Upper lobe of left lung (tissue), 6 donors: ENCODE measurements around the gene RDX. TPM values are rescaled to one million over a fixed set of nuclear protein-coding genes. Genes with fewer than 3 reads are reported as not detected.
A peak's percentile ranks its signal among the peaks of the same experiment; 100 is the strongest.
"Not testable (repeated sequence)": the region's sequence is repeated elsewhere in the genome, so short reads cannot be mapped to it uniquely, and the experiment has no call there.

Experiments used
- ATAC-seq, 2 donors: fragments of 200-7000 bp; cut with Tn5 transposase; one replicate each; pipeline ENCODE4 v1.9.1; 2022; ENCODE audit warnings: mild to moderate bottlenecking in 2 of 2, moderate library complexity in 2 of 2; ENCODE audit not compliant: low FRiP score in 2 of 2
- DNase-seq, 2 donors: peaks; one replicate each; pipeline ENCODE4 v3.0.0-alpha.2; 2019 to 2020
- H3K27ac ChIP-seq, 4 donors: fragments of 200-600 bp; sonication (generic); one replicate each; pipeline ENCODE4 v1.5.1; 2016 to 2019
- H3K27me3 ChIP-seq, 4 donors: fragments of 200-600 bp; sonication (generic); one replicate each; pipeline ENCODE4 v1.5.1; 2017 to 2019
- H3K36me3 ChIP-seq, 4 donors: fragments of 200-600 bp; sonication (generic); one replicate each; pipeline ENCODE4 v1.5.1; 2016 to 2019
- H3K4me1 ChIP-seq, 4 donors: fragments of 200-600 bp; sonication (generic); one replicate each; pipeline ENCODE4 v1.5.1; 2018 to 2019
- H3K4me3 ChIP-seq, 4 donors: fragments of 200-600 bp; sonication (generic); one replicate each; pipeline ENCODE4 v1.5.1; 2017 to 2019; ENCODE audit warnings: mild to moderate bottlenecking in 2 of 4, moderate library complexity in 1 of 4
- H3K9me3 ChIP-seq, 4 donors: fragments of 200-600 bp; sonication (generic); one replicate each; pipeline ENCODE4 v1.5.1; 2018 to 2019
- EP300 ChIP-seq, 4 donors: sonication (generic); formaldehyde crosslinking; IDR thresholded peaks; one replicate each; pipeline ENCODE4 v1.5.1; 2017; ENCODE audit warnings: antibody characterized with exemption in 4 of 4, control low read depth in 2 of 4
- POLR2A ChIP-seq, 4 donors: fragments of 450-650 bp; IDR thresholded peaks; one replicate each; pipeline ENCODE4 v1.5.1; 2016 to 2017; ENCODE audit warnings: antibody characterized with exemption in 4 of 4, mild to moderate bottlenecking in 2 of 4
- POLR2AphosphoS5 ChIP-seq, 2 donors: sonication (generic); formaldehyde crosslinking; IDR thresholded peaks; one replicate each; pipeline ENCODE4 v1.5.1; 2017; ENCODE audit warnings: antibody characterized with exemption in 2 of 2
- WGBS, 2 donors: methylation state at CpG; one replicate each; pipeline ENCODE4 v1.1.5; 2017 to 2018; 5-methylcytosine and 5-hydroxymethylcytosine counted together
- total RNA-seq, 6 donors: library from RNA; depleted of rRNA in 4 of 6; stranded (reverse); fragments of >200 nt in 4 of 6; gene quantifications; one replicate each; pipeline versions ENCODE4 v1.1.0 to v1.2.1, GENCODE V29; 2016 to 2021
- TF ChIP-seq, protein P1 (sequence below), 6 experiments: fragments of 450-650 bp in 4 of 6; fragments of 200-600 bp in 2 of 6; sonication (generic) in 2 of 6; IDR thresholded peaks; one replicate each; pipeline ENCODE4 v1.5.1; 2016 to 2019; ENCODE audit warnings: antibody characterized with exemption in 6 of 6
- donor health status: DM: no; HTN: no; CAD: no; lungs with moderate emphysema.
- donor health status: DM: no; HTN: yes; CAD: no; lungs with severe emphysema.

The RDX gene
- total RNA-seq, 6 donors from 2014 or later: 113 to 142 (median 121) TPM

DNA sequence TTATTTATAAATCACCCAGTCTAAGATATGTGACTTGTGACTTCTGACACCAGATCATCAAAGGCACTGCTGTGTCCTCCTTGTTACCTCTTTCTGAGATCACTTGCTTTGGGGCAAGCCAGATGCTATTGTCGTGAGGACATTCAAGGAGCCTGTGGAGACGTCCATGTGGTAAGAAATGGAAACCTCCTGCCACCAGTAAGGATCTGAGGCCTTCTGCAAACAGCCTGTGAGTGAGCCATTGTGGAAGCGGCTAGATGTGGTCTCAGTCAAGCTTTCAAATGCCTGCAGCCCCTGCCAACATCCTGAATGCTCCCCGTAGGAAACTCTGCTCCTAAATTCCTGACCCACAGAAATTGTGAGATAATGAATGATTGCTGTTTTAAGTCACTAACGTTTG lies 11.7 kb upstream of the RDX start:
- H3K36me3 ChIP-seq: no peaks in the 10 kb centered on the region
- no peak for DNase-seq
- no peaks in the 10 kb centered on the region for H3K9me3 ChIP-seq
- no peak overlapping the region for H3K27ac ChIP-seq
- WGBS, 2 donors: 64 to 68% methylated on average over 5 of the region's 5 CpGs
- TF ChIP-seq POLR2AphosphoS5 (IDR thresholded peaks at IDR 0.05) (no peak), POLR2A (IDR thresholded peaks at IDR 0.05) (no peak), EP300 (IDR thresholded peaks at IDR 0.05) (no peak)
- TF ChIP-seq, protein P1, sequence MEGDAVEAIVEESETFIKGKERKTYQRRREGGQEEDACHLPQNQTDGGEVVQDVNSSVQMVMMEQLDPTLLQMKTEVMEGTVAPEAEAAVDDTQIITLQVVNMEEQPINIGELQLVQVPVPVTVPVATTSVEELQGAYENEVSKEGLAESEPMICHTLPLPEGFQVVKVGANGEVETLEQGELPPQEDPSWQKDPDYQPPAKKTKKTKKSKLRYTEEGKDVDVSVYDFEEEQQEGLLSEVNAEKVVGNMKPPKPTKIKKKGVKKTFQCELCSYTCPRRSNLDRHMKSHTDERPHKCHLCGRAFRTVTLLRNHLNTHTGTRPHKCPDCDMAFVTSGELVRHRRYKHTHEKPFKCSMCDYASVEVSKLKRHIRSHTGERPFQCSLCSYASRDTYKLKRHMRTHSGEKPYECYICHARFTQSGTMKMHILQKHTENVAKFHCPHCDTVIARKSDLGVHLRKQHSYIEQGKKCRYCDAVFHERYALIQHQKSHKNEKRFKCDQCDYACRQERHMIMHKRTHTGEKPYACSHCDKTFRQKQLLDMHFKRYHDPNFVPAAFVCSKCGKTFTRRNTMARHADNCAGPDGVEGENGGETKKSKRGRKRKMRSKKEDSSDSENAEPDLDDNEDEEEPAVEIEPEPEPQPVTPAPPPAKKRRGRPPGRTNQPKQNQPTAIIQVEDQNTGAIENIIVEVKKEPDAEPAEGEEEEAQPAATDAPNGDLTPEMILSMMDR (IDR thresholded peaks at IDR 0.05): no peak
- H3K27me3 ChIP-seq: no peaks in the 10 kb centered on the region
- peaks cover 0 to 15% (median 4%) of the 10 kb centered on the region in 4 donors for H3K4me1 ChIP-seq
- no peak for ATAC-seq
- no peak overlapping the region for H3K4me3 ChIP-seq

DNA sequence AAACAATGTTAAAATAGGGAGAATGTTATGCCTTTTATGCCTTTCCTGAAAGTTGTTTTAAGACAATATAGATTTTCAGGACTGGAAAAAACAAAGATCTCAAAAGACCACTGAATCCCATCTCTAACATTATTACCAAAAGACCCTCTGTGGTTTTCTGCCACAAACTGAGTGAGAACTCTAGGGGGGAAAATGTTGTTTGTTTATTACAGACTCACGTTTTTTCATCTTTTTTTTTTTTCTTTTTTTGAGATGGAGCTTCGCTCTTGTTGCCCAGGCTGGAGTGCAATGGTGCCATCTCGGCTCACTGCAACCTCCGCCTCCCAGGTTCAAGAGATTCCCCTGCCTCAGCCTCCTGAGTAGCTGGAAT lies 9.6 kb upstream of the RDX start:
- H3K36me3 ChIP-seq, ATAC-seq: not testable (repeated sequence)
- 67 to 82% methylated on average over 4 of the region's 4 CpGs for WGBS, 2 donors

DNA sequence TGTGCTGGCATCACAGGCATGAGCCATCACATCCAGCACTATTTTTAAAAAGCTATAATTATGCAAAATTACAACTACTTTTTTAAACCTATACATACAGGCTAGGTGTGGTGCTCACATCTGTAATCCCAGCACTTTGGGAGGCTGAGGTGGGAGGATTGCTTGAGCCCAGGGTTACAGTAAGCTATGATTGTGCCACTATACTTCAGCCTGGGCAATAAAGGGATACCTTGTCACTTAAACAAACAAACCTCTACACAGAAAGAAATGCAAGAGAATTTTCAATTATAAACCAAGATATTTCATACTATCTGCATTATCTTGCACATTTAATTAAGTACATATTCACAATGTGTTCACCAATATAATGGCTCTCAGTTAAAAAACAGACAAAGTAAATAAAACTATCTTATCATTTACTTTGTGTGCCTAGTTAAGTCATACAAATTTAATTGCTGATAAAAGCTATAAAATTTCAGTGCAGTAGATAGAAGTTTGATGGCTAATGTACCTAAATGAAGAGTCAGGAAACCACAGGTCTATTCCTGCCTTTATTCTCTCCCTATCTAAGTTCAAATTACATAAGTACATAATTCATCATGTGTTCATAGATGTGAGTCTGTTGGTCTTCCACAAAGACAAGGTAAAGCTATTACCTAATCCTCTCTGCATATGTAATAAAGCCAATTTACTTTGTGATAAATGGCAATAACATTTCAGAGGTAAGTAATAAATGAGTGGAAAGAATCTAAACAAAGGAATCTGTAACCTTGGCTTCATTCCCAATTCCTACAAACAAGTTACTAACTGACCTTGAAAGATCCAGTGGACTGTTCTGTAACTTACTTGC lies 9.0 kb upstream of the RDX start:
- TF ChIP-seq, protein P1 (IDR thresholded peaks at IDR 0.05): no peak
- no peak for TF ChIP-seq EP300 (IDR thresholded peaks at IDR 0.05)
- TF ChIP-seq POLR2A (IDR thresholded peaks at IDR 0.05): no peak
- TF ChIP-seq POLR2AphosphoS5 (IDR thresholded peaks at IDR 0.05): no peak
- H3K27ac ChIP-seq: no peak overlapping the region
- H3K9me3 ChIP-seq: no peaks in the 10 kb centered on the region
- H3K4me1 ChIP-seq: peaks cover 0 to 9% (median 1%) of the 10 kb centered on the region in 4 donors
- ATAC-seq: no peak
- no peak for DNase-seq
- H3K36me3 ChIP-seq: no peaks in the 10 kb centered on the region
- H3K4me3 ChIP-seq: no peak overlapping the region
- H3K27me3 ChIP-seq: no peaks in the 10 kb centered on the region

More for the DNA sequence above, 9.6 kb upstream of the RDX start:
- H3K27me3 ChIP-seq, DNase-seq, H3K27ac ChIP-seq, H3K9me3 ChIP-seq, H3K4me3 ChIP-seq, H3K4me1 ChIP-seq: not testable (repeated sequence)

DNA sequence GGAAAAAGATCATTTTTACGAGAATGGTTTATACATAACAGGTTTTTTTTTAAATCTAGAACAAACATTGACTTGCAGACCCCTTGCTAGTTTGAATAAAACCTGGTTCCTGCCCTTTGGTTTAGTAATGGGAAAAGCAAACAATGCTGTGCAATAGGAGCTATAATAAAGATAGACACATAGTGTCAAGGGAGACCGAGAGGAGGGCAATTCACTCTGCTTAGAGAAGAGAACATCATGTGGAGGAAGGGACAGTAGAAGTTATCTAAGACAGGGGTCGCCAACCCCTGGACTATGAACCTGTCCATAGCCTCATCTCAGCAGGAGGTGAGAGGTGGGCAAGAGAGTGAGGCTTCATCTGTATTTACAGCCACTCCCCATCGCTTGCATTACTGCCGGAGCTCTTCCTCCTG lies 7.0 kb upstream of the RDX start:
- Histone ChIP-seq H3K36me3 (no peaks in the 10 kb centered on the region), H3K27me3 (no peaks in the 10 kb centered on the region), H3K9me3 (no peaks in the 10 kb centered on the region), H3K4me1 (peaks cover 0 to 9% (median 1%) of the 10 kb centered on the region in 4 donors), H3K4me3 (no peak overlapping the region), H3K27ac (no peak overlapping the region)
- no peak for TF ChIP-seq POLR2AphosphoS5 (IDR thresholded peaks at IDR 0.05)
- no peak for TF ChIP-seq POLR2A (IDR thresholded peaks at IDR 0.05)
- no peak for TF ChIP-seq EP300 (IDR thresholded peaks at IDR 0.05)
- 90 to 98% methylated on average over 5 of the region's 5 CpGs for WGBS, 2 donors
- no peak for ATAC-seq
- no peak for DNase-seq

DNA sequence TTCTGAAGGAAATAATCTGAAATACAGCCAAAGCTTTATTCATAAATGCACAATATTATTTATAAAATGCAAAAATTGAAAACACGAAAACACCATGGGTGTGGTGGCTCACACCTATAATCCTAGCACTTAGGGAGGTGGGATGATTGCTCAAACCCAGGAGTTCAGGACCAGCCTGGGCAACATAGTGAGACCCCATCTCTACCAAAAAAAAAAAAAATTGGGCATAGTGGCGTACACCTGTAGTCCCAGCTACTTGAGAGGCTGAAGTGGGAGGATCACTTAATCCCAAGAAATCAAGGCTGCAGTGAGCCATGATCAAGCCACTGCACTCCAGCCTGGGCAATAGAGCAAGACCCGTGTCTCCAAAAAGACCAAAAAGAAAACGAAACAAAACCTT lies 5.2 kb upstream of the RDX start:
- Histone ChIP-seq H3K36me3 (no peaks in the 10 kb centered on the region), H3K27ac (no peak overlapping the region), H3K4me1 (peaks cover 9 to 15% (median 15%) of the 10 kb centered on the region in 4 donors), H3K4me3 (no peak overlapping the region), H3K27me3 (no peaks in the 10 kb centered on the region), H3K9me3 (no peaks in the 10 kb centered on the region)
- DNase-seq (no peak), ATAC-seq (no peak)
- WGBS, 2 donors: 95 to 99% methylated on average over 4 of the region's 4 CpGs
- TF ChIP-seq POLR2A (IDR thresholded peaks at IDR 0.05) (no peak), POLR2AphosphoS5 (IDR thresholded peaks at IDR 0.05) (no peak), EP300 (IDR thresholded peaks at IDR 0.05) (no peak)
- TF ChIP-seq, protein P1 (IDR thresholded peaks at IDR 0.05): no peak

DNA sequence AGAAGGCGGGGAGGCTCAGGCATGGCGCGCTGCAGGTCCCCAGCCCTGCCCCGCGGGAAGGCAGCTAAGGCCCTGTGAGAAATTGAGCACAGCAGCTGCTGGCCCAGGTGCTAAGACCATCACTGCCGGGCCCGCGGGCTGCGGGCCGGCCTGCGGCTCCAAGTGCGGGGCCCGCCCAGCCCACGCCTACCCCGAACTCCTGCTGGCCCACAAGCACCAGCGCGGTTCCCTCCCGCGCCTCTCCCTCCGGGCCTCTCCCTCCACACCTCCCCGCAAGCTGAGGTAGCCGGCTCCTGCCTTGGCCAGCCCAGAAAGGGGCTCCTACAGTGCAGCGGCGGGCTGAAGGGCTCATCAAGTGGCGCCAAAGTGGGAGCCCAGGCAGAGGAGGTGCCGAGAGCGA lies 4.6 kb upstream of the RDX start:
- peak in 1 of 2 donors; percentile 80 for DNase-seq
- Histone ChIP-seq H3K4me1 (peaks cover 9 to 15% (median 14%) of the 10 kb centered on the region in 4 donors), H3K36me3 (no peaks in the 10 kb centered on the region), H3K9me3 (no peaks in the 10 kb centered on the region), H3K27me3 (no peaks in the 10 kb centered on the region), H3K4me3 (no peak overlapping the region), H3K27ac (no peak overlapping the region)
- WGBS, 2 donors: 96 to 98% methylated on average over 20 to 22 of the region's 27 CpGs
- TF ChIP-seq POLR2AphosphoS5 (IDR thresholded peaks at IDR 0.05) (no peak), POLR2A (IDR thresholded peaks at IDR 0.05) (no peak), EP300 (IDR thresholded peaks at IDR 0.05) (no peak)
- TF ChIP-seq, protein P1 (IDR thresholded peaks at IDR 0.05): no peak
- ATAC-seq: no peak
